ENCODE measurements around the gene SYT5. TPM values are rescaled to one million over a fixed set of nuclear protein-coding genes. Genes with fewer than 3 reads are reported as not detected.

Gene SYT5
- total and polyA plus RNA-seq, 9 of the 15 experiments (the other 6 are each of a cell fraction or from before 2014, with no cell fraction given): 1.3 to 20.9 (median 8.8) TPM

DNA sequence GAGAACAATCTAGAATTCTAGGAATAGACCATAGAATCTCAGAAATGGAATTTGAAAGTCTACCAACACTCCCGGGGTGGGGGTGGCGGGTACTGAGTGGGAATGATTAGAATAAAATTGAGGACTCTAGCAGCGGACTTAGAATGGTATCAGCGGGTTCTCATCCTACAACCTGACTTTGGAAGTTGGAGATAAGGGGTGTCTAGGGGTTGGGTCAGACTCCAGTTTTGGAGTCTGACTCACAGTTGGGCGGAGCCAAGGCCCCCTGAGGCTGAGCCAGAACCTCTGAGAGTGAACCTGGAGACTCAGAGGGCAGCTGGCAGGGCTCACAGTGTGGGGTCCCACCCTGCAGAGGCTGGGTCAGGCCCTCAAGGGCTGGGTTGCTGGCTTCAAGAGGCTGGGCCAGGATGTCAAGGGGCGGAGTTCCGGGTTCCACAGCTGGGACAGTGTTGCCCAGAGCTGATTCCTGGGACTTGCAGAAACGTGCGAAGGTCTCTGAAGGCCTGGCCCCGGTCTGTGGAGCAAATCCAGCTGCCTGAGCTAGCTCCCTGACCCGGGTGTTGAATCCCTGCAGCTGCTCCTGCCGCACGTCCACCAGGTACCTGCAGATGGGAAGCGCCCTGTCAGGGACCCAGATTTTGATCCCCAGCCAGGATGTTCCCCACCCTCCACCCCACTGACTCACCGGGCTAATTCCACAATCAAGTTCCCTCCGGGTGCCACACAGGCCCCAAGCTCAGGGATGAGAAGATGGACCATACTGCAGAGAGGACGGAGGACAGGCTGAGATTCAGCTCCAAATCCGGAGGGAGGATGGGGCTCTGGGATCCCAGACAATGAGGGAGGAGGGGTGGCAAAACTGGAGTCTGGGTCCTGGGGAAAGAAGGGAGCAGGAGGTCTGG is 21.0 kb downstream of the SYT5 start (continued):
- TF ChIP-seq POLR2G (IDR thresholded peaks at IDR 0.05; ENCODE audit: low read depth, low read length) (peak; percentile 91), RNF2 (IDR thresholded peaks at IDR 0.05) (peak; percentile 40; the same call in 1 of the 2 replicates), SUPT5H (IDR thresholded peaks at IDR 0.05) (peak; percentile 38; the same call in 1 of the 2 replicates), HLTF (IDR thresholded peaks at IDR 0.05) (no peak), MECOM (CRISPR knock-in tag; IDR thresholded peaks at IDR 0.05) (no peak), POLR2AphosphoS5 (IDR thresholded peaks at IDR 0.05; ENCODE audit: control insufficient read depth, insufficient read depth, low read depth, low read length) (peak; percentile 84), DACH1 (IDR thresholded peaks at IDR 0.05; ENCODE audit: partially characterized antibody) (peak; percentile 69), SP1 (CRISPR knock-in tag; IDR thresholded peaks at IDR 0.05) (0 out of 2 replicates have a peak, but pooled peaks have one; percentile 38), SOX6 (IDR thresholded peaks at IDR 0.05) (peak; percentile 83), MCM2 (IDR thresholded peaks at IDR 0.05; ENCODE audit: low read depth) (no peak), SRSF3 (IDR thresholded peaks at IDR 0.05; ENCODE audit: insufficient read depth, low read length) (no peak), ZNF436 (CRISPR knock-in tag; IDR thresholded peaks at IDR 0.05) (no peak), ZNF232 (CRISPR knock-in tag; IDR thresholded peaks at IDR 0.05) (no peak), NRF1 (conservative IDR thresholded peaks at IDR 0.05 in 1 of 2, IDR thresholded peaks at IDR 0.05 in 1 of 2) (peak; percentile 46 to 52; a peak in 3 of 4 replicates), NBN (IDR thresholded peaks at IDR 0.05; ENCODE audit: low read depth) (no peak), TSC22D4 (tag; IDR thresholded peaks at IDR 0.05) (no peak)
- TF ChIP-seq, protein P1, sequence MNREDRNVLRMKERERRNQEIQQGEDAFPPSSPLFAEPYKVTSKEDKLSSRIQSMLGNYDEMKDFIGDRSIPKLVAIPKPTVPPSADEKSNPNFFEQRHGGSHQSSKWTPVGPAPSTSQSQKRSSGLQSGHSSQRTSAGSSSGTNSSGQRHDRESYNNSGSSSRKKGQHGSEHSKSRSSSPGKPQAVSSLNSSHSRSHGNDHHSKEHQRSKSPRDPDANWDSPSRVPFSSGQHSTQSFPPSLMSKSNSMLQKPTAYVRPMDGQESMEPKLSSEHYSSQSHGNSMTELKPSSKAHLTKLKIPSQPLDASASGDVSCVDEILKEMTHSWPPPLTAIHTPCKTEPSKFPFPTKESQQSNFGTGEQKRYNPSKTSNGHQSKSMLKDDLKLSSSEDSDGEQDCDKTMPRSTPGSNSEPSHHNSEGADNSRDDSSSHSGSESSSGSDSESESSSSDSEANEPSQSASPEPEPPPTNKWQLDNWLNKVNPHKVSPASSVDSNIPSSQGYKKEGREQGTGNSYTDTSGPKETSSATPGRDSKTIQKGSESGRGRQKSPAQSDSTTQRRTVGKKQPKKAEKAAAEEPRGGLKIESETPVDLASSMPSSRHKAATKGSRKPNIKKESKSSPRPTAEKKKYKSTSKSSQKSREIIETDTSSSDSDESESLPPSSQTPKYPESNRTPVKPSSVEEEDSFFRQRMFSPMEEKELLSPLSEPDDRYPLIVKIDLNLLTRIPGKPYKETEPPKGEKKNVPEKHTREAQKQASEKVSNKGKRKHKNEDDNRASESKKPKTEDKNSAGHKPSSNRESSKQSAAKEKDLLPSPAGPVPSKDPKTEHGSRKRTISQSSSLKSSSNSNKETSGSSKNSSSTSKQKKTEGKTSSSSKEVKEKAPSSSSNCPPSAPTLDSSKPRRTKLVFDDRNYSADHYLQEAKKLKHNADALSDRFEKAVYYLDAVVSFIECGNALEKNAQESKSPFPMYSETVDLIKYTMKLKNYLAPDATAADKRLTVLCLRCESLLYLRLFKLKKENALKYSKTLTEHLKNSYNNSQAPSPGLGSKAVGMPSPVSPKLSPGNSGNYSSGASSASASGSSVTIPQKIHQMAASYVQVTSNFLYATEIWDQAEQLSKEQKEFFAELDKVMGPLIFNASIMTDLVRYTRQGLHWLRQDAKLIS (CRISPR knock-in tag; IDR thresholded peaks at IDR 0.05): no peak
- TF ChIP-seq, protein P2, sequence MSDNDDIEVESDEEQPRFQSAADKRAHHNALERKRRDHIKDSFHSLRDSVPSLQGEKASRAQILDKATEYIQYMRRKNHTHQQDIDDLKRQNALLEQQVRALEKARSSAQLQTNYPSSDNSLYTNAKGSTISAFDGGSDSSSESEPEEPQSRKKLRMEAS (CRISPR knock-in tag; IDR thresholded peaks at IDR 0.05): peak; percentile 48; the same call in 1 of the 2 replicates
- TF ChIP-seq, protein P3, sequence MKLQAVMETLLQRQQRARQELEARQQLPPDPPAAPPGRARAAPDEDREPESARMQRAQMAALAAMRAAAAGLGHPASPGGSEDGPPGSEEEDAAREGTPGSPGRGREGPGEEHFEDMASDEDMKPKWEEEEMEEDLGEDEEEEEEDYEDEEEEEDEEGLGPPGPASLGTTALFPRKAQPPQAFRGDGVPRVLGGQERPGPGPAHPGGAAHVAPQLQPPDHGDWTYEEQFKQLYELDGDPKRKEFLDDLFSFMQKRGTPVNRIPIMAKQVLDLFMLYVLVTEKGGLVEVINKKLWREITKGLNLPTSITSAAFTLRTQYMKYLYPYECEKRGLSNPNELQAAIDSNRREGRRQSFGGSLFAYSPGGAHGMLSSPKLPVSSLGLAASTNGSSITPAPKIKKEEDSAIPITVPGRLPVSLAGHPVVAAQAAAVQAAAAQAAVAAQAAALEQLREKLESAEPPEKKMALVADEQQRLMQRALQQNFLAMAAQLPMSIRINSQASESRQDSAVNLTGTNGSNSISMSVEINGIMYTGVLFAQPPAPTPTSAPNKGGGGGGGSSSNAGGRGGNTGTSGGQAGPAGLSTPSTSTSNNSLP (IDR thresholded peaks at IDR 0.05; ENCODE audit: borderline replicate concordance, low read depth, low read length): peak; percentile 90
